WTC11 (cell line): ENCODE data around the gene THYN1. TPM values are rescaled to one million over a fixed set of nuclear protein-coding genes. Genes with fewer than 3 reads are reported as not detected.

Experiments
- ATAC-seq: fragments of 200-7000 bp; cut with Tn5 transposase; 2 replicates; pipeline ENCODE4 v1.10.0; 2021; ENCODE audit warnings: mild to moderate bottlenecking, moderate library complexity
- CTCF ChIA-PET: fragments of 300-600 bp; sonication (Branson Sonifier 250); formaldehyde crosslinking; loops from one replicate; lab custom pipeline; 2021; ENCODE audit warnings: antibody characterized with exemption; lab: Charles Lee
- POLR2A ChIA-PET: fragments of 350-600 bp; sonication (Branson Sonifier 250); formaldehyde crosslinking; loops from one replicate; lab custom pipeline; 2021; ENCODE audit warnings: antibody characterized with exemption; lab: Charles Lee
- DNase-seq: peaks from one replicate; pipeline ENCODE4 v3.0.0; 2021; ENCODE audit warnings: low spot score
- H3K27ac Mint-ChIP-seq: 2 replicates; pipeline ENCODE4 v1.8.0; 2021; ENCODE audit warnings: mixed read lengths
- H3K27me3 Mint-ChIP-seq: 2 replicates; pipeline ENCODE4 v1.8.0; 2021; ENCODE audit warnings: low read depth, mild to moderate bottlenecking, moderate library complexity, mixed read lengths
- H3K36me3 Mint-ChIP-seq: 2 replicates; pipeline ENCODE4 v1.8.0; 2021; ENCODE audit warnings: mixed read lengths
- H3K4me1 Mint-ChIP-seq: 2 replicates; pipeline ENCODE4 v1.8.0; 2022; ENCODE audit warnings: mixed read lengths
- H3K4me3 Mint-ChIP-seq: 2 replicates; pipeline ENCODE4 v1.8.0; 2021; ENCODE audit warnings: mild to moderate bottlenecking, moderate library complexity, mixed read lengths
- H3K9me3 Mint-ChIP-seq: 2 replicates; pipeline ENCODE4 v1.8.0; 2021; ENCODE audit warnings: mixed read lengths
- ESRRA ChIP-seq: sonication (generic); formaldehyde crosslinking; IDR thresholded peaks from 2 replicates; pipeline ENCODE4 v1.8.1; 2022; ENCODE audit warnings: mild to moderate bottlenecking, missing genetic modification reagents, borderline replicate concordance
- FOXK1 ChIP-seq: sonication (generic); formaldehyde crosslinking; IDR thresholded peaks from 2 replicates; pipeline ENCODE4 v1.8.0; 2022; ENCODE audit warnings: mild to moderate bottlenecking, moderate library complexity, missing genetic modification reagents
- GABPB1 ChIP-seq: sonication (generic); formaldehyde crosslinking; IDR thresholded peaks from 2 replicates; pipeline ENCODE4 v1.8.1; 2023; ENCODE audit warnings: mild to moderate bottlenecking, missing genetic modification reagents
- MXD4 ChIP-seq: fragments of 250-450 bp; sonication (Bioruptor Pico); IDR thresholded peaks from 2 replicates; pipeline ENCODE4 v1.8.0; 2021; ENCODE audit warnings: mild to moderate bottlenecking, moderate library complexity, borderline replicate concordance
- NFATC4 ChIP-seq: fragments of 250-450 bp; sonication (Bioruptor Pico); IDR thresholded peaks from 2 replicates; pipeline ENCODE4 v1.9.0; 2021; ENCODE audit warnings: mild to moderate bottlenecking
- RELA ChIP-seq: sonication (generic); formaldehyde crosslinking; IDR thresholded peaks from 2 replicates; pipeline ENCODE4 v1.8.1; 2022; ENCODE audit warnings: missing genetic modification reagents, mild to moderate bottlenecking, borderline replicate concordance
- SOX15 ChIP-seq: fragments of 250-450 bp; sonication (Bioruptor Pico); IDR thresholded peaks from 2 replicates; pipeline ENCODE4 v1.9.0; 2021; ENCODE audit warnings: mild to moderate bottlenecking
- TP53 ChIP-seq: sonication (generic); formaldehyde crosslinking; IDR thresholded peaks from 2 replicates; pipeline ENCODE4 v1.8.1; 2023; ENCODE audit warnings: mild to moderate bottlenecking, missing genetic modification reagents
- ZNF138 ChIP-seq: sonication (generic); formaldehyde crosslinking; conservative IDR thresholded peaks from 2 replicates; pipeline ENCODE4 v1.8.1; 2022; ENCODE audit warnings: mild to moderate bottlenecking, moderate library complexity, missing genetic modification reagents
- ZNF396 ChIP-seq: fragments of 250-450 bp; sonication (Bioruptor Pico); IDR thresholded peaks from 2 replicates; pipeline ENCODE4 v1.8.0; 2021; ENCODE audit warnings: mild to moderate bottlenecking, moderate library complexity, borderline replicate concordance
- total RNA-seq: library from RNA; stranded (reverse); gene quantifications from 3 replicates; pipeline ENCODE4 v1.2.3, GENCODE V29; 2021
- TF ChIP-seq, protein P1 (sequence below): sonication (generic); formaldehyde crosslinking; IDR thresholded peaks from 2 replicates; pipeline ENCODE4 v1.8.1; 2023; ENCODE audit warnings: mild to moderate bottlenecking, moderate library complexity, missing genetic modification reagents
- TF ChIP-seq, protein P2 (sequence below): sonication (generic); formaldehyde crosslinking; IDR thresholded peaks from 2 replicates; pipeline ENCODE4 v1.8.1; 2023; ENCODE audit warnings: mild to moderate bottlenecking, missing genetic modification reagents, moderate library complexity
- TF ChIP-seq, protein P3 (sequence below): sonication (generic); formaldehyde crosslinking; IDR thresholded peaks from 2 replicates; pipeline ENCODE4 v1.8.0; 2023; ENCODE audit warnings: missing genetic modification reagents
- TF ChIP-seq, protein P4 (sequence below): fragments of 250-450 bp; sonication (Bioruptor Pico); conservative IDR thresholded peaks from 2 replicates; pipeline ENCODE4 v1.9.0; 2021; ENCODE audit warnings: mild to moderate bottlenecking
- TF ChIP-seq, protein P5 (sequence below): sonication (generic); formaldehyde crosslinking; IDR thresholded peaks from 2 replicates; pipeline ENCODE4 v1.8.1; 2023; ENCODE audit warnings: mild to moderate bottlenecking, missing genetic modification reagents
- TF ChIP-seq, protein P6 (sequence below): sonication (generic); formaldehyde crosslinking; IDR thresholded peaks from 2 replicates; pipeline ENCODE4 v1.8.1; 2023; ENCODE audit warnings: mild to moderate bottlenecking, missing genetic modification reagents
- TF ChIP-seq, protein P7 (sequence below): fragments of 200-600 bp; IDR thresholded peaks from 2 replicates; pipeline ENCODE4 v1.8.0; 2022; ENCODE audit warnings: antibody characterized with exemption

The THYN1 gene
- total RNA-seq, 1 experiment from 2014 or later: 80.2 TPM

- POLR2A ChIA-PET: interaction anchor here (0.8 kb wide), 1 partner anchor 735 kb away, joined by 4 read pairs; no protein-coding TSS in a partner anchor
- Mint-ChIP-seq H3K27ac (no peak overlapping the region), H3K36me3 (peaks cover 37% of the 10 kb centered on the region), H3K9me3 (no peaks in the 10 kb centered on the region), H3K4me1 (no peaks in the 10 kb centered on the region), H3K27me3 (no peaks in the 10 kb centered on the region), H3K4me3 (no peak overlapping the region)
- CTCF ChIA-PET: no interaction called here
- no peak for DNase-seq
- no peak for TF ChIP-seq ZNF396
- TF ChIP-seq, protein P1, sequence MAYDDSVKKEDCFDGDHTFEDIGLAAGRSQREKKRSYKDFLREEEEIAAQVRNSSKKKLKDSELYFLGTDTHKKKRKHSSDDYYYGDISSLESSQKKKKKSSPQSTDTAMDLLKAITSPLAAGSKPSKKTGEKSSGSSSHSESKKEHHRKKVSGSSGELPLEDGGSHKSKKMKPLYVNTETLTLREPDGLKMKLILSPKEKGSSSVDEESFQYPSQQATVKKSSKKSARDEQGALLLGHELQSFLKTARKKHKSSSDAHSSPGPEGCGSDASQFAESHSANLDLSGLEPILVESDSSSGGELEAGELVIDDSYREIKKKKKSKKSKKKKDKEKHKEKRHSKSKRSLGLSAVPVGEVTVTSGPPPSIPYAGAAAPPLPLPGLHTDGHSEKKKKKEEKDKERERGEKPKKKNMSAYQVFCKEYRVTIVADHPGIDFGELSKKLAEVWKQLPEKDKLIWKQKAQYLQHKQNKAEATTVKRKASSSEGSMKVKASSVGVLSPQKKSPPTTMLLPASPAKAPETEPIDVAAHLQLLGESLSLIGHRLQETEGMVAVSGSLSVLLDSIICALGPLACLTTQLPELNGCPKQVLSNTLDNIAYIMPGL (CRISPR knock-in tag): no peak
- TF ChIP-seq MXD4: no peak
- TF ChIP-seq, protein P2, sequence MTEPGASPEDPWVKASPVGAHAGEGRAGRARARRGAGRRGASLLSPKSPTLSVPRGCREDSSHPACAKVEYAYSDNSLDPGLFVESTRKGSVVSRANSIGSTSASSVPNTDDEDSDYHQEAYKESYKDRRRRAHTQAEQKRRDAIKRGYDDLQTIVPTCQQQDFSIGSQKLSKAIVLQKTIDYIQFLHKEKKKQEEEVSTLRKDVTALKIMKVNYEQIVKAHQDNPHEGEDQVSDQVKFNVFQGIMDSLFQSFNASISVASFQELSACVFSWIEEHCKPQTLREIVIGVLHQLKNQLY (CRISPR knock-in tag): no peak
- TF ChIP-seq, protein P3, sequence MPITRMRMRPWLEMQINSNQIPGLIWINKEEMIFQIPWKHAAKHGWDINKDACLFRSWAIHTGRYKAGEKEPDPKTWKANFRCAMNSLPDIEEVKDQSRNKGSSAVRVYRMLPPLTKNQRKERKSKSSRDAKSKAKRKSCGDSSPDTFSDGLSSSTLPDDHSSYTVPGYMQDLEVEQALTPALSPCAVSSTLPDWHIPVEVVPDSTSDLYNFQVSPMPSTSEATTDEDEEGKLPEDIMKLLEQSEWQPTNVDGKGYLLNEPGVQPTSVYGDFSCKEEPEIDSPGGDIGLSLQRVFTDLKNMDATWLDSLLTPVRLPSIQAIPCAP (CRISPR knock-in tag): no peak
- TF ChIP-seq ZNF138 (CRISPR knock-in tag): no peak
- ATAC-seq: no peak
Measured at GRCh38 chr11:134215836-134216235, 37.3 kb downstream of the THYN1 start.

DNA sequence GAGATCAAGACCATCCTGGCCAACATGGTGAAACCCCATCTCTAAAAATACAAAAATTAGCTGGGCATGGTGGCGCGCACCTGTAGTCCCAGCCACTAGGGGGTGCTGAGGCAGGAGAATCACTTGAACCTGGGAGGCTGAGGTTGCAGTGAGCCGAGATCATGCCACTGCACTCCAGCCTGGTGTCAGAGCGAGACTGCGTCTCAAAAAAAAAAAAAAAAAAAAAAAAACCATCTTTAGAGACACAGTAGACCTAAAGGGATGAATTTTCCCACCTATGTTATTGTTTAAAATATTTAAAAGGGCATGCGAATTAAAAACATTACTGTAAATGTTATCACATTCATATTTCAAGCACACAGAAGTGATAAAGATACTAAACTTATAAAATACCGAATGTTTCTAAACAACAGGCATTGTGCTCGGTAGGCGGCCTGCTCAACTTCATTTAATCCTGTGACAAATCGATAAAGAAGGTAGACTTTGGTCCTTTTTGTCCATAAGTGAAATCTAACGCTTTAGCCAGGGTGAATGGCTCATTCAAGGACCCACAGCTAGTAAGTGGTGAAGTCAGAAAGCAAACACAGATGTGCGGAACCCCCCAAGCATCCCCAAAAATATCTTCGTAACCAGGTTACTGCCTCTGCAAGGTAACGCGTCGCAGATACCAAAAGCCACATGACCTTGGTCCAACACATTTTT lies 45.5 kb downstream of the THYN1 start:
- peak; percentile 65 for DNase-seq

DNA sequence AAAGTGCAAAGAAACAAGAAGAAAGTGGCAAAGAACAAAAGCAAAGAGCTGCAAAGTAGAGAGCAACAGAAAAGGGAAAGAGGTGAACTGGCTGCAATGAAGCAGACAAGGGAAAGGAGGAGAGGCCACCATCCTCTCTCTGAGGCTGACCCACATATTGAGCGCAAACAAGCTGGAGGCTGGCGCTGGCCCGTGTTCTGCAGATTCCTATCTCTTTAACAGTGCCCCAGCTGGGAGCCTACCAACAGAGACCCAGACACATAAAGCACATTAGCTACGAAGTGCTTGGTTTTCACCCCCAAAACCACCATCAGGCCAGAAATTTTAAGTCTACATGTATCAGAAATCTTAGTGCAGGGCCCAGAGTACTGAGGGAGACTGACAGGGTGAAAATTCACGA lies 47.0 kb downstream of the THYN1 start:
- DNase-seq (no peak), ATAC-seq (no peak)
- H3K36me3 Mint-ChIP-seq: peaks cover 73% of the 10 kb centered on the region
- no peaks in the 10 kb centered on the region for H3K9me3 Mint-ChIP-seq
- H3K4me1 Mint-ChIP-seq: no peaks in the 10 kb centered on the region
- no peak overlapping the region for H3K4me3 Mint-ChIP-seq
- CTCF ChIA-PET: interaction anchor here (2.9 kb wide), 1 partner anchor 18 kb away, joined by 14 read pairs; the partner anchor contains the start of genes NCAPD3 and VPS26B
- H3K27me3 Mint-ChIP-seq: no peaks in the 10 kb centered on the region
- H3K27ac Mint-ChIP-seq: no peak overlapping the region
- POLR2A ChIA-PET: no interaction called here
- TF ChIP-seq, protein P4, sequence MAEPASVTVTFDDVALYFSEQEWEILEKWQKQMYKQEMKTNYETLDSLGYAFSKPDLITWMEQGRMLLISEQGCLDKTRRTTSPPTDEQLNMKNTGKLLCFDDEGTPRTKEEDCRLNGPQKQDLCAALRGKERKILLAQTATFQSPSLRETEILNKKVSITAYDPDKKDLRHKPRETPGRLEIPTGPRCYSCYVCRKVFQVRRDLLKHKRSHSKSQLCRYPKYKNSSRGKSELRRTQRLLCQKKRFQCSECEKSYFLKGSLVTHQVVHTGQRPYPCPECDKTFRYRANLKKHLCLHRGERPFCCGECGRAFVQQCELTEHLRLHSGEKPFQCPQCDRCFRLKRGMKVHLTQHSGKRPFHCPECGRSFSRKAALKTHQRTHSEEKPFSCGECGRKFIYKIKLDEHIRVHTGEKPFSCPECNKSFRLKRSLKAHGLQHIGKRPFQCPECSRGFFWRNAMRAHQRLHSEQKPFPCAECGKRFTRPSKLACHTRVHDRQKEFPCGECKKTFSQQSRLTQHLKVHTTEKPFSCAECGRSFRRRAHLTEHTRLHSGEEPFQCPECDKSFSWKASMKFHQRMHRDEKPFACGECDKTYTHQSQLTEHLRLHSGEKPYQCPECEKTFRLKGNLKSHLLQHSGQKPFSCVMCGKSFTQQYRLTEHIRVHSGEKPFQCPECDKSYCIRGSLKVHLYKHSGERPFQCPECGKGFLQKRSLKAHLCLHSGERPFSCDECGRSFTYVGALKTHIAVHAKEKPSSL (CRISPR knock-in tag): no peak
- TF ChIP-seq SOX15 (CRISPR knock-in tag): no peak
- no peak for TF ChIP-seq ESRRA
- no peak for TF ChIP-seq FOXK1 (CRISPR knock-in tag)
- no peak for TF ChIP-seq ZNF396
- TF ChIP-seq TP53 (CRISPR knock-in tag): no peak
- TF ChIP-seq, protein P5, sequence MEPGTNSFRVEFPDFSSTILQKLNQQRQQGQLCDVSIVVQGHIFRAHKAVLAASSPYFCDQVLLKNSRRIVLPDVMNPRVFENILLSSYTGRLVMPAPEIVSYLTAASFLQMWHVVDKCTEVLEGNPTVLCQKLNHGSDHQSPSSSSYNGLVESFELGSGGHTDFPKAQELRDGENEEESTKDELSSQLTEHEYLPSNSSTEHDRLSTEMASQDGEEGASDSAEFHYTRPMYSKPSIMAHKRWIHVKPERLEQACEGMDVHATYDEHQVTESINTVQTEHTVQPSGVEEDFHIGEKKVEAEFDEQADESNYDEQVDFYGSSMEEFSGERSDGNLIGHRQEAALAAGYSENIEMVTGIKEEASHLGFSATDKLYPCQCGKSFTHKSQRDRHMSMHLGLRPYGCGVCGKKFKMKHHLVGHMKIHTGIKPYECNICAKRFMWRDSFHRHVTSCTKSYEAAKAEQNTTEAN (CRISPR knock-in tag): no peak
- TF ChIP-seq, protein P3 (CRISPR knock-in tag): no peak
- no peak for TF ChIP-seq RELA (CRISPR knock-in tag)
- no peak for TF ChIP-seq NFATC4 (CRISPR knock-in tag)
- TF ChIP-seq, protein P6, sequence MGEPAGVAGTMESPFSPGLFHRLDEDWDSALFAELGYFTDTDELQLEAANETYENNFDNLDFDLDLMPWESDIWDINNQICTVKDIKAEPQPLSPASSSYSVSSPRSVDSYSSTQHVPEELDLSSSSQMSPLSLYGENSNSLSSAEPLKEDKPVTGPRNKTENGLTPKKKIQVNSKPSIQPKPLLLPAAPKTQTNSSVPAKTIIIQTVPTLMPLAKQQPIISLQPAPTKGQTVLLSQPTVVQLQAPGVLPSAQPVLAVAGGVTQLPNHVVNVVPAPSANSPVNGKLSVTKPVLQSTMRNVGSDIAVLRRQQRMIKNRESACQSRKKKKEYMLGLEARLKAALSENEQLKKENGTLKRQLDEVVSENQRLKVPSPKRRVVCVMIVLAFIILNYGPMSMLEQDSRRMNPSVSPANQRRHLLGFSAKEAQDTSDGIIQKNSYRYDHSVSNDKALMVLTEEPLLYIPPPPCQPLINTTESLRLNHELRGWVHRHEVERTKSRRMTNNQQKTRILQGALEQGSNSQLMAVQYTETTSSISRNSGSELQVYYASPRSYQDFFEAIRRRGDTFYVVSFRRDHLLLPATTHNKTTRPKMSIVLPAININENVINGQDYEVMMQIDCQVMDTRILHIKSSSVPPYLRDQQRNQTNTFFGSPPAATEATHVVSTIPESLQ (CRISPR knock-in tag): no peak

More for the DNA sequence above, 45.5 kb downstream of the THYN1 start:
- TF ChIP-seq, protein P7, sequence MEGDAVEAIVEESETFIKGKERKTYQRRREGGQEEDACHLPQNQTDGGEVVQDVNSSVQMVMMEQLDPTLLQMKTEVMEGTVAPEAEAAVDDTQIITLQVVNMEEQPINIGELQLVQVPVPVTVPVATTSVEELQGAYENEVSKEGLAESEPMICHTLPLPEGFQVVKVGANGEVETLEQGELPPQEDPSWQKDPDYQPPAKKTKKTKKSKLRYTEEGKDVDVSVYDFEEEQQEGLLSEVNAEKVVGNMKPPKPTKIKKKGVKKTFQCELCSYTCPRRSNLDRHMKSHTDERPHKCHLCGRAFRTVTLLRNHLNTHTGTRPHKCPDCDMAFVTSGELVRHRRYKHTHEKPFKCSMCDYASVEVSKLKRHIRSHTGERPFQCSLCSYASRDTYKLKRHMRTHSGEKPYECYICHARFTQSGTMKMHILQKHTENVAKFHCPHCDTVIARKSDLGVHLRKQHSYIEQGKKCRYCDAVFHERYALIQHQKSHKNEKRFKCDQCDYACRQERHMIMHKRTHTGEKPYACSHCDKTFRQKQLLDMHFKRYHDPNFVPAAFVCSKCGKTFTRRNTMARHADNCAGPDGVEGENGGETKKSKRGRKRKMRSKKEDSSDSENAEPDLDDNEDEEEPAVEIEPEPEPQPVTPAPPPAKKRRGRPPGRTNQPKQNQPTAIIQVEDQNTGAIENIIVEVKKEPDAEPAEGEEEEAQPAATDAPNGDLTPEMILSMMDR: peak; percentile 72
- no peak for TF ChIP-seq GABPB1
- Mint-ChIP-seq H3K4me3 (no peak overlapping the region), H3K4me1 (no peaks in the 10 kb centered on the region), H3K9me3 (no peaks in the 10 kb centered on the region), H3K27ac (no peak overlapping the region), H3K36me3 (peaks cover 67% of the 10 kb centered on the region), H3K27me3 (no peaks in the 10 kb centered on the region)
- ATAC-seq: no peak
- ChIA-PET CTCF (interaction anchor here (0.6 to 2.9 kb wide), 15 partner anchors 9 to 1051 kb away, joined by 3 to 14 read pairs (median 3); partner anchors contain the start of genes NCAPD3 and VPS26B), POLR2A (no interaction called here)
